ENCODE results near the gene IRX3.

IRX3 gene

DNA sequence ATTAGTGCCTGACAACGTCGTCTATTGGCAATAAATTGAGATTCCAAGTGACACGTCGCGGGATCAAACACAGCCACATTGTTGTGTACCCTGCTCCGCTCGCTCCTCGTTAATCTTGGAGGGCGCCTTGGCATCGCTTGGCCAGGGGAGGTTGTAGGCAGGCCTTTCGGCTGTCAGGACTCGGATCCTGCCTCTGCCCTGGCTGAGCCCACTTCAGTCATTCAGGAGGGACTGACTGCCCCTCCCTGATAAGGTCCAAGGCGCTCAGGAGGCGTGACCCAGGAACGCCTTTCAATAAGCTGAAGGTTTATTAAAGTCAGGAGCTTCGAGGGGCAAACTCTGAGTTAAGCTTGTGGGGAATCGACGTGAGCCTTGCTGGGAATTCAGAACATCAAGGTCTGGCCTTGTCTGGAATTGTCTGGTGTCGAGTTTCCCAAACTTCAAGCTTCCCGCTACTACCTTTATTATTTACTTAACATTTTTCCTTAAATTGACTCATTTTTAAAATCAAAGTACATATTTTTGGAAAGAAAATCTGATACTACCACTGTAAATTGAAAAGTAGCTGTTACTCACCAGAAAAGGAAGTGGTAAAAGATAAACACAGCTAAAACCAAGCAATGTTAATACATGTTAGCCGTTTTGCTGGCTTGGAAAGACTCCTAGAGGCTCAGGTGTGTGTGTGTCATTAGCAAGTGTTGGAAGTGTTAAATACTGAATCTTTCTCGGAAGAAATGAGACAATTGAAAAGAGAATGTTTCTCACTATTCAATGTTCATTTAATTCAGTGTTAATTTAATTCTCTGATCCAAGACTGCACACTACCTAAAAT is 5.3 kb upstream of the IRX3 start:
- DNase-seq (ENCODE audit: low read depth in 2 of 2): peak in 1 of 2 donors; percentile 23
- TF ChIP-seq, protein P1, sequence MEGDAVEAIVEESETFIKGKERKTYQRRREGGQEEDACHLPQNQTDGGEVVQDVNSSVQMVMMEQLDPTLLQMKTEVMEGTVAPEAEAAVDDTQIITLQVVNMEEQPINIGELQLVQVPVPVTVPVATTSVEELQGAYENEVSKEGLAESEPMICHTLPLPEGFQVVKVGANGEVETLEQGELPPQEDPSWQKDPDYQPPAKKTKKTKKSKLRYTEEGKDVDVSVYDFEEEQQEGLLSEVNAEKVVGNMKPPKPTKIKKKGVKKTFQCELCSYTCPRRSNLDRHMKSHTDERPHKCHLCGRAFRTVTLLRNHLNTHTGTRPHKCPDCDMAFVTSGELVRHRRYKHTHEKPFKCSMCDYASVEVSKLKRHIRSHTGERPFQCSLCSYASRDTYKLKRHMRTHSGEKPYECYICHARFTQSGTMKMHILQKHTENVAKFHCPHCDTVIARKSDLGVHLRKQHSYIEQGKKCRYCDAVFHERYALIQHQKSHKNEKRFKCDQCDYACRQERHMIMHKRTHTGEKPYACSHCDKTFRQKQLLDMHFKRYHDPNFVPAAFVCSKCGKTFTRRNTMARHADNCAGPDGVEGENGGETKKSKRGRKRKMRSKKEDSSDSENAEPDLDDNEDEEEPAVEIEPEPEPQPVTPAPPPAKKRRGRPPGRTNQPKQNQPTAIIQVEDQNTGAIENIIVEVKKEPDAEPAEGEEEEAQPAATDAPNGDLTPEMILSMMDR (IDR thresholded peaks at IDR 0.05; ENCODE audit: low read depth, low read length): no peak
- no peak overlapping the region for H3K4me3 ChIP-seq (replicated peaks in 1 of 2; ENCODE audit: low read depth in 2 of 2, low read length in 2 of 2)

DNA sequence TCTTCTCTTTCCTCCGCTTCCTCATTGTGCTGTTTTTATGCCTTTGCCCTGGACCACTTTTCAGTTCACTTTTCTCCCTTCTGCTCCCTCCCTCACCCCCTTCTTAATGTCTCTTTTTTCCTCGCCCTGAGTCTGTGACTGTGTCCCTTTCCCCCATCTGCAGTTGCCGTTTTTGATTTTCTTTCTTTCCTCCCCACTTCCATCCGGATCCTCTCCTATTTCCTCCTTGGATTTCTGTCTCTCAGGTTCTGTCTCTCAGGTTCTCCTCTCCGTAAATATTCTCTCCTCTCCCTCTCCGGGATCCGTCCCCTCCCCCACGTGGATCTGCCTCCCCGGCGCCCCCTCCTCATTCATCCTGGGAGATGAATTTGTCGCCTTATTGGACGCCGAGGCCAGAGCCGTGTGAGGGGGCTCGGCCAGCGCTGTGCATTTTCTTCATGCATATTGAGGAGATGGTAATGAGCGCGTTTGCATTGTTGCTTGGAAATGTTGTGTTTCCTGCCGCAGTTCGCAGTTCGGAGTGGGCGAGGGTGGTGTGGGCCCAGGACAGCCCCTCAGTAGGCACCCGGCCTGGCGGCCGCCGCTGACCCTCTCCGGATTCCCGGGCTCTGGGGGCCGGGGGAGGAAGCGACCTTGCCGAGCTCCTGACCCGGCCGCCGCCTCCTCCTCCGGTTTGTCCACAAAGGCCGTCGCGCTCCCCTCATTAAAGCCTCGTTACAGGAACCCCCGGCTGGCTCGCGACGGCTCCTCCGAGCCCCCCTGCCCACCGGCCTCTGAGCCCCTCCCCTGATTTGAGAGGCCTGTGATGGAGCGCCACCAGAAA is 4.5 kb upstream of the IRX3 start:
- DNase-seq (ENCODE audit: low read depth in 2 of 2): no peak
- no peak overlapping the region for H3K4me3 ChIP-seq (replicated peaks in 1 of 2; ENCODE audit: low read depth in 2 of 2, low read length in 2 of 2)
- TF ChIP-seq, protein P1 (IDR thresholded peaks at IDR 0.05; ENCODE audit: low read depth, low read length): no peak

DNA sequence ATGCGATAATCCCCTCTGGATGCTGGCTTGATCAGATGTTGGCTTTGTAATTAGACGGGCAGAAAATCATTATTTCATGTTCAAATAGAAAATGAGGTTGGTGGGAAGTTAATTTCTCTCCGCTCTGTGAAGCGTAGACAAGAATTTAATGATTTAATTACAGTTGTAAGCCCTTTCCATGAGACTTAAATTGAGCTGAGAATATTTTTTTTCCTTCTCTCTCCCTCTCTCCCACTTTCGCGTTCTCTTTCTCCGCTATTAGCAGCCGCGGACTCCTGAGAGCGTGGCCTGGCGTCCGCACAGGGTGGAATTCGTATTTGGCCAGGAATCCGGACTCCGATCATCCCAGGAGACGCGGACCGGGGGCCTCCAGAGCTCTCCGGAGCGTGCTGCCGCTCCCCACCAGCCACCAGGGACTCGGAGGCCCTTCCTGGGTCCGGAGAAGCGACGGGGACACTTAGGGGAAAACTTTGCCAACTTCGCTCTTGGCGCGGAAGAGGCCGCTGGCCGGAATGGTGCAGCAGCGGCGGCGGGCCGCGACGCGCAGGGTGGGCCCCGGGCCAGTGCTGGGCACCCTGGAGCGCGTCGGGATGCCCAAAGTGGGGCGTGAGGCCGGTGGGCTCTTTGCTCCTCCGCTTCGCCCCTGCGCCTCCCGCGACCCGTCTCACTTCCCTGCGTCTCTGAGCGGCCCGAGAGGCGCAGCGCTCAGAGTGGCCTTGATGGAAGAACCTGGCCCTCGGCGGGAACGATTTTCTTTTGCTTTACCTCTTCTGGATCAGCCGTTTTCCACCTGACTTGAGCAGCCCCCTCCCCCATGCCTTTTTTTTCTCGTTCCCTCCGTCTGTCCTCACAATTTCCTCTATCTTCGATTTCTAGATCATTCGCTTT is 3.6 kb upstream of the IRX3 start:
- TF ChIP-seq, protein P1 (IDR thresholded peaks at IDR 0.05; ENCODE audit: low read depth, low read length): no peak
- H3K4me3 ChIP-seq (replicated peaks in 1 of 2; ENCODE audit: low read depth in 2 of 2, low read length in 2 of 2): no peak overlapping the region
- DNase-seq (ENCODE audit: low read depth in 2 of 2): no peak

DNA sequence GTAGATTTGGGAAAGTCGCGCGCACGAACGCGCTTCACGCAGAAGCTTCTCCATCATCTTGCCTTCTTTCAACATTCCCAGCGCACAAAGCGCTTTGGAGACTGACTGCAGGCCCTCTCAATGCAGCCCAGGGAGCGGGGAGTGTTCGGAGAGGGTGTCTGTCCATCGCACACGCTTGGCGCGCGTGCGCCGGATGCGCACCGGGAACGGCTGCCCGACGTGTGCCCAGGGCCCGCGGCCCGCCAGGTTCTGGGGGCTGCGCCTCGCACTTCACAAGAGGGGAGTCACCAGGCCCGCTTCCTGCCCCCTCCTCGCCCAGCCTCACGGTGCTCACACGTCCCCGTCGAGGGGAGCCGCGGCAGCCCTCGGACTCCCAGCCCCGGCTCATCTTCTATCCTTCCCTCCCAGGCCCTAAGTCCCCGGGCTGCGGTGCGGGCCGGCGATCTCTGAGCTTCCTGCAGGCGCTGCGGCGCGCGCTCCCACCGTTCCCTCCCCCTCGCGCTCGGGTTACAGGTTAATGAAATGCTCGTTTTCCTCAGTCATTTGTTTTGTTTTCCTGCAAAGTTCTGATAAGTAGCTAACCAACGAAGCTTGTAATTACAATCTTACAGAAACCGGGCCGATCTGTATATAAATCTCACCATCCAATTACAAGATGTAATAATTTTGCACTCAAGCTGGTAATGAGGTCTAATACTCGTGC is 2.8 kb upstream of the IRX3 start:
- TF ChIP-seq, protein P1 (IDR thresholded peaks at IDR 0.05; ENCODE audit: low read depth, low read length): no peak
- DNase-seq (ENCODE audit: low read depth in 2 of 2): no peak
- no peak overlapping the region for H3K4me3 ChIP-seq (replicated peaks in 1 of 2; ENCODE audit: low read depth in 2 of 2, low read length in 2 of 2)

DNA sequence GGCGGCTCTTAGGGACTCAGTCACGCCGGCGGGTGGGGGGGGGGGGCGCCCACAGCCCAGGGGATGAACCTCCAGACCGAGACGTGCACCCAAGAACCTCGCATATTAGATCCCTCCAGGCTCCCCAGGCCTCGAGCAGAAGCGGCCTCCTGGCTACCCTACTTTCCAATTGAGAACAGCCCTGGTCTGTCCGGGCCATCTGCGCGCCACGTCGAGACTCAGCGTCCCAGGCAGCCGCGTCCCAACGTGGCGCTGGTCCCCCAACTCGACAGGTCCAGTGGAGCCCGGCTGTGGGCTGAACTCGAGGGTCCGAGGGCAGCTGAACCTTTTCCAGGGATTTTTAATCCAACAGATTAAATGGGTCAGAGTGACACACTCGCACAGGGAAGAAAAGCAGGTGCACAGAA is 2.3 kb upstream of the IRX3 start:
- TF ChIP-seq, protein P1 (IDR thresholded peaks at IDR 0.05; ENCODE audit: low read depth, low read length): no peak
- H3K4me3 ChIP-seq (replicated peaks in 1 of 2; ENCODE audit: low read depth in 2 of 2, low read length in 2 of 2): no peak overlapping the region
- no peak for DNase-seq (ENCODE audit: low read depth in 2 of 2)

All from cardiac fibroblast (primary cell).